PFSK-1 (cell line): ENCODE data around the gene FNDC10.

Experiments
- FOXP2 ChIP-seq: optimal IDR thresholded peaks from 2 replicates; pipeline ENCODE3; 2011; ENCODE audit warnings: borderline replicate concordance, control low read depth, inconsistent platforms; ENCODE audit not compliant: insufficient read depth; ENCODE audit errors: extremely low read length, extremely low read depth
- POLR2AphosphoS5 ChIP-seq: IDR thresholded peaks from 2 replicates; pipeline ENCODE4 v1.6.1; 2012; ENCODE audit warnings: low read depth, mild to moderate bottlenecking, control low read depth, low read length, moderate library complexity
- SIN3A ChIP-seq: IDR thresholded peaks from 2 replicates; pipeline ENCODE4 v1.6.1; 2012; ENCODE audit warnings: mild to moderate bottlenecking, low read length, moderate library complexity, borderline replicate concordance; ENCODE audit not compliant: insufficient read depth
- TAF1 ChIP-seq: IDR thresholded peaks from 2 replicates; pipeline ENCODE4 v1.6.1; 2012; ENCODE audit warnings: low read length, control low read depth, borderline replicate concordance; ENCODE audit not compliant: insufficient read depth
- TF ChIP-seq, protein P1 (sequence below), 2 experiments: IDR thresholded peaks; 2 replicates each; pipeline versions ENCODE4 v1.6.1 to v1.8.0; 2011 to 2012; ENCODE audit warnings: low read depth in 2 of 2, low read length in 2 of 2, control low read depth in 1 of 2, inconsistent platforms in 1 of 2, mild to moderate bottlenecking in 1 of 2, moderate library complexity in 1 of 2; ENCODE audit not compliant: insufficient read depth in 1 of 2

Gene FNDC10

DNA sequence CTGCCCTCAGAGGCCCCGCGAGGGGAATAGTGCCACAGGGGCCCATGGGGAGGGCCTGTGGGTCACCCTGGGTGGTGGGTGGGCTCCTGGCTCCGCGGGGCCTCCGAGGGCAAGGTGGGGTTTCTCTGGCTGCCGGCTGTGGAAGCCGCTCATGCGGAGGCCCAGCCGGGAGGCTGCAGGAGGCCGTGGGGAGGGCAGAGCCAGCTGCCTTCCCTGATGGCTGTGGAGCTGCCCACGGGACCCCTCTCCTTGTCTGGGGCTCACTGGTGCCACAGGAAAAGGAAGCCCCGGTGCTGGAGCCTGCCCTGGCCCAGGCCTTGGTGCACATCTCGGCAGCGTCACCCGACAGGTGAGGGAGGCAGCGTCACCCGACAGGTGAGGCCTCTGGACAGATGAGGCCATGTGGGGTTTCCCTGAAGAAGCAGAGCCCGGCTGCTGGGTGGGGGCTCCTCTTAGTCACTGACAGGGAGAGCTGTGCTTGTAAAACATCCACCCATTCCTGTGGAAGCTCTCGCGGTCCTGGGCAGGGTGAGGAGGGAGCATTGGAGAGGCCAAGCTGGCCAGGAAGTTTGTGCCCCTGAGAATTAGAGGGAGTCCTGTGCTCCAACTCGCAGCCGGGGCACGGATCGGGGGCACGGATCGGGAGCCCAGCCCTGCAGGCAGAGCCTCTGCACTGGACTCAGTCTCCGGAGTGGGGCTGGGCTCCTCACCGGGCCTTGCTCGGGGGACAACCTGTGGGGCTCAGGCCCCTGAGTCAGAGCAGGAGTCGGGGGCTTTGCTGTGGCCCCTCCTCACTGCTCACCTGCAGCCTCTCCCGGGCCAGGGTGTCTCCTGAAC lies 21.5 kb upstream of the FNDC10 start:
- TF ChIP-seq SIN3A (no peak), POLR2AphosphoS5 (no peak), TAF1 (no peak), FOXP2 (no peak)
- TF ChIP-seq, protein P1, sequence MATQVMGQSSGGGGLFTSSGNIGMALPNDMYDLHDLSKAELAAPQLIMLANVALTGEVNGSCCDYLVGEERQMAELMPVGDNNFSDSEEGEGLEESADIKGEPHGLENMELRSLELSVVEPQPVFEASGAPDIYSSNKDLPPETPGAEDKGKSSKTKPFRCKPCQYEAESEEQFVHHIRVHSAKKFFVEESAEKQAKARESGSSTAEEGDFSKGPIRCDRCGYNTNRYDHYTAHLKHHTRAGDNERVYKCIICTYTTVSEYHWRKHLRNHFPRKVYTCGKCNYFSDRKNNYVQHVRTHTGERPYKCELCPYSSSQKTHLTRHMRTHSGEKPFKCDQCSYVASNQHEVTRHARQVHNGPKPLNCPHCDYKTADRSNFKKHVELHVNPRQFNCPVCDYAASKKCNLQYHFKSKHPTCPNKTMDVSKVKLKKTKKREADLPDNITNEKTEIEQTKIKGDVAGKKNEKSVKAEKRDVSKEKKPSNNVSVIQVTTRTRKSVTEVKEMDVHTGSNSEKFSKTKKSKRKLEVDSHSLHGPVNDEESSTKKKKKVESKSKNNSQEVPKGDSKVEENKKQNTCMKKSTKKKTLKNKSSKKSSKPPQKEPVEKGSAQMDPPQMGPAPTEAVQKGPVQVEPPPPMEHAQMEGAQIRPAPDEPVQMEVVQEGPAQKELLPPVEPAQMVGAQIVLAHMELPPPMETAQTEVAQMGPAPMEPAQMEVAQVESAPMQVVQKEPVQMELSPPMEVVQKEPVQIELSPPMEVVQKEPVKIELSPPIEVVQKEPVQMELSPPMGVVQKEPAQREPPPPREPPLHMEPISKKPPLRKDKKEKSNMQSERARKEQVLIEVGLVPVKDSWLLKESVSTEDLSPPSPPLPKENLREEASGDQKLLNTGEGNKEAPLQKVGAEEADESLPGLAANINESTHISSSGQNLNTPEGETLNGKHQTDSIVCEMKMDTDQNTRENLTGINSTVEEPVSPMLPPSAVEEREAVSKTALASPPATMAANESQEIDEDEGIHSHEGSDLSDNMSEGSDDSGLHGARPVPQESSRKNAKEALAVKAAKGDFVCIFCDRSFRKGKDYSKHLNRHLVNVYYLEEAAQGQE (IDR thresholded peaks at IDR 0.05; ENCODE audit: insufficient read depth in 1 of 2, low read depth in 2 of 2, low read length in 2 of 2) = no peak

DNA sequence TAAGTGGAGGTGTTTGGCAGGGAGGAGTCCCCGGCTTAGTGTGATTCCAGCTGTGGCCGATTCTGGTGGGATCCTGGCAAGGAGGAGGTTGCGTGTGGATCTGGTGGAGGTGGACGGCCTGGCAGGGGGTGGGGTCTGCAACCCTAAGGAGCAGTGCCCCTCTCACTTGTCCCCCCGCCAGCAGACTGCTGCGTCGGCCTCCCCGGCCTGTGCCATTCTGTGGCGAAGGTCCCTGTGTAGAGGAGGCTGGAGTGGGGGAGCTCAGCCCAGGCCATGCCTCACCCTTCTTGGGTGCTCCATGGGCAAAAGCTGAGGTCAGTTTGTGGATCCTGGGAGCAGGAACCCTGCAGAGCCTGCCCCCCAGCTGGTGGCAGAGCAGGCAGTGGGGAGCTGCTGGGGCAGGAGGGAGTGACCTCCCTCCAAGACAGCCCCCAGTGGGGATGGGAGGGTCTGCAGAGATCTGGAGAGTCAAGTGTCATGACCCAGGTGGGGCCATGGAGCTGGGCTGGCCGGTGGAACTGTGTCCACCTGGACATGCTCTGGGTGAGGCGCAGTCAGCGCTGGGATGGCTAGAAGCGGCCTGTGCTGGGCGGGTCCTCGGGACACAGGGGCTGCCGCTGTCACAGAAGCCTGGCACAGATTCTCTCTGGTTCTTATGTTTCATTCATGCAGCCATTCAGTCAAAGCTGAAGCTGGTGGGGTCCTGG lies 20.7 kb upstream of the FNDC10 start:
- no peak for TF ChIP-seq POLR2AphosphoS5

DNA sequence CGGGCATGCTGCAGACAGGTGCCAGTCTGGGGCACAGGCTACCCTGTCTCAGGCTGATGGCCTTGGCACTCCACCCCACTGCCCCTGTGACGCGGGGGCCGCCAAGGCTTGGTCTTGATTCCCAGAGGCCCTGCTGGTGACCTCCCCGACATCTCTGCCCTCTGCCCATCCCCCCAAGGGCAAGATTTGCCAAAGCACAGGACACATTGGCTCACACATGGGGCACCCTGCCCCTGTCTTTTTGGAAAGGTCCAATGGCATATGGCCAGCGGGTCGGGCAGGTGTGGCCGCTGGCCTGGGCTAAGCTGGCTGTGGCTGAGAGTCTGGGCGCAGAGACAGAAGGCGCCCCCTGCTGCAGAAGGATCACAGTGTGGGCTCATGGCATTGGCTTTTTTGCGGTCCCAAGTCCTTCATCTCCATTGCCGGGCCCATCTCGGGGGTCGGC lies 20.0 kb upstream of the FNDC10 start:
- TF ChIP-seq, protein P1 (IDR thresholded peaks at IDR 0.05; ENCODE audit: insufficient read depth in 1 of 2, low read depth in 2 of 2, low read length in 2 of 2) = no peak
- TF ChIP-seq TAF1 = no peak
- TF ChIP-seq POLR2AphosphoS5 = no peak

DNA sequence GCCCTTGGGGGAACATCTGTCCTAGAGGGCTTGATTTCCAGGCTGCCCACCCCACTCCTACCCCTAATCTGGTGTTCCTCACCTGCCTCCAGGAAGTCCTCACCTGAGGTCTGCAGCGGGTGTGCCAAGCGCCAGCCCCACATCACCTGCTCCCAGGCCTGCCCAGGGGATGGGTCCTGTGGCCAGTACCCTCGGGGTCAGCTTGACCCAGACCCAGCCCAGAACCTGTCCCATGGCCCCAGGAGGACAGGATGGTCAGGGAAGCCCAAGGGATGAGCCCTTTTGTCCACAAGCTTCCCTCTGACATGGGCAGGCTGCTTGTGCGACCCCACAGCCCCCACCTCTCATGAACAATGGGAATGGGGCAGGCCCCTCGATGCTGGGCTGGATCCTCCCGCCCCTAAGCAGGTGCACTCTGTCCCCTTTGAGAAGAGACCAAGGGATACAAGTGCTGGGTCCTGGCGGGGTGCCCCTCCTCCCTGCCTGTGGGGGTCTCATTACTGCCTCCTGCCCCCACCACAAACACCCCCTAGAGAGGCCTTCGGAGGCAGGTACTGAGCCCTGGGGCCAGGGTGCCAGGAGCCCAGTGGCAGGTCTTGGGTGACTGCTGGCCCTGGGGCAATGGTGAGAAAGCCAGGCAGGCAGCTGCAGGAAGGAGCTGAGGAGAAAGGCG lies 18.6 kb upstream of the FNDC10 start:
- TF ChIP-seq FOXP2 (no peak), TAF1 (no peak), SIN3A (no peak), POLR2AphosphoS5 (no peak)
- TF ChIP-seq, protein P1 (IDR thresholded peaks at IDR 0.05; ENCODE audit: insufficient read depth in 1 of 2, low read depth in 2 of 2, low read length in 2 of 2) = no peak

DNA sequence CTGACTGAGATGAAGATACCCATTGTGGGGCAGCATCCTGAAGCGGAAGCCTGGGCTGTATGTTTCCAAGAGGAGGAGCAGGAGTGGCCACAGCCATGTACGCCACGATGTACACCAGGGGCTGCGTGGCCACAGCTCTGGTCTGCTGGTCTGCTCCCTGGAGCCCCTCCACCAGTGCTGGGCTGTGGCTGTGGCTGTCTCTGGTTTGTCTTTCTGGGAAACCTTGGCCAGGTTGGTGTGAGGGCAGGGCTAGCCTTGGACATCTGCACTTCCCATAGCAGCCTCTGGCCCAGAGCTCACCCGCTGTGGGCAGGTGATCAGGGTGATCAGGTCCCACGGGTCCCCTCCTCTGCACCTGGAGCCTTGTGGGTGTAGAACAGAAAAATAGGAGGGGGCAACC lies 18.0 kb upstream of the FNDC10 start:
- TF ChIP-seq, protein P1 (IDR thresholded peaks at IDR 0.05; ENCODE audit: insufficient read depth in 1 of 2, low read depth in 2 of 2, low read length in 2 of 2) = no peak
- no peak for TF ChIP-seq TAF1
- no peak for TF ChIP-seq SIN3A
- TF ChIP-seq POLR2AphosphoS5 = no peak
- no peak for TF ChIP-seq FOXP2
